RWPE1 (cell line): ENCODE measurements around the gene TNFRSF14.

Experiments used
- CTCF ChIA-PET: fragments of 350-600 bp; sonication (Branson Sonifier 250); formaldehyde crosslinking; extraction: SDS; loops from one replicate; lab custom pipeline; 2021; lab: Yijun Ruan, JAX
- POLR2A ChIA-PET: fragments of 400-600 bp; formaldehyde crosslinking; extraction: SDS; loops from one replicate; lab custom pipeline; 2020; ENCODE audit warnings: antibody characterized with exemption; ENCODE audit not compliant: low non-redundant PET; lab: Yijun Ruan, JAX
- DNase-seq: peaks from one replicate; pipeline ENCODE4 v3.0.0; 2012; ENCODE audit warnings: low spot score
- H3K27ac ChIP-seq: fragments of 450-650 bp; 2 replicates; pipeline ENCODE4 v1.5.1; 2017
- CTCF ChIP-seq: fragments of 450-650 bp; conservative IDR thresholded peaks from 2 replicates; pipeline ENCODE4 v1.5.1; 2017; ENCODE audit warnings: low read depth, mild to moderate bottlenecking

Gene TNFRSF14

GRCh38 chr1:2595812-2596529 lies 39.8 kb downstream of the TNFRSF14 start:
- POLR2A ChIA-PET, result no interaction called here
- no peak for DNase-seq
- TF ChIP-seq CTCF, result no peak
- CTCF ChIA-PET, result no interaction called here
- H3K27ac ChIP-seq, result no peak overlapping the region

- no peak for DNase-seq
- no peak overlapping the region for H3K27ac ChIP-seq
- CTCF ChIA-PET, result no interaction called here
- POLR2A ChIA-PET, result no interaction called here
- no peak for TF ChIP-seq CTCF
These were observed 40.6 kb downstream of the TNFRSF14 start for GRCh38 chr1:2596530-2597333.

GRCh38 chr1:2597441-2598328 lies 41.5 kb downstream of the TNFRSF14 start:
- no peak overlapping the region for H3K27ac ChIP-seq
- TF ChIP-seq CTCF, result no peak
- ChIA-PET POLR2A (interaction anchor here (0.6 kb wide), 1 partner anchor 1182 kb away, joined by 3 read pairs; no protein-coding TSS in a partner anchor), CTCF (no interaction called here)
- no peak for DNase-seq

GRCh38 chr1:2598329-2598931 lies 42.3 kb downstream of the TNFRSF14 start:
- no peak for TF ChIP-seq CTCF
- ChIA-PET CTCF (no interaction called here), POLR2A (interaction anchor here (0.6 kb wide), 1 partner anchor 1183 kb away, joined by 3 read pairs; no protein-coding TSS in a partner anchor)
- no peak for DNase-seq
- no peak overlapping the region for H3K27ac ChIP-seq

GRCh38 chr1:2601721-2602303 lies 45.6 kb downstream of the TNFRSF14 start:
- no peak overlapping the region for H3K27ac ChIP-seq
- TF ChIP-seq CTCF, result no peak
- POLR2A ChIA-PET, result no interaction called here

More at GRCh38 chr1:2601721-2602303, 45.6 kb downstream of the TNFRSF14 start:
- no peak for DNase-seq
- CTCF ChIA-PET, result no interaction called here
